ENCODE measurements around the gene PRTN3. TPM values are rescaled to one million over a fixed set of nuclear protein-coding genes. Genes with fewer than 3 reads are reported as not detected.
"Not testable (repeated sequence)": the region's sequence is repeated elsewhere in the genome, so short reads cannot be mapped to it uniquely, and the experiment has no call there.

The PRTN3 gene
- total RNA-seq, 1 donor from 2014 or later, result not detected

GRCh38 chr19:870963-871401 lies 30.2 kb downstream of the PRTN3 start:
- DNase-seq, result peak; percentile 85
- peak; percentile 35 for ATAC-seq (ENCODE audit: poor library complexity)
- intact Hi-C loops (cut with DNase I), result no loop called here

GRCh38 chr19:871446-872265 lies 30.9 kb downstream of the PRTN3 start:
- intact Hi-C loops (cut with DNase I), result no loop called here
- DNase-seq (no peak), ATAC-seq (ENCODE audit: poor library complexity) (no peak)

- intact Hi-C loops (cut with DNase I), result no loop called here
- ATAC-seq (ENCODE audit: poor library complexity) (peak; percentile 36), DNase-seq (peak; percentile 87)
Measured at GRCh38 chr19:872266-872951, 31.6 kb downstream of the PRTN3 start.

- intact Hi-C loops (cut with DNase I), result no loop called here
- ATAC-seq (ENCODE audit: poor library complexity), result no peak
- DNase-seq, result peak; percentile 68
Measured at GRCh38 chr19:873084-873483, 32.3 kb downstream of the PRTN3 start.

GRCh38 chr19:873561-874041 lies 32.8 kb downstream of the PRTN3 start:
- ATAC-seq (ENCODE audit: poor library complexity) (no peak), DNase-seq (no peak)
- intact Hi-C loops (cut with DNase I), result no loop called here

- no peak for ATAC-seq (ENCODE audit: poor library complexity)
- DNase-seq, result no peak
- intact Hi-C loops (cut with DNase I), result no loop called here
Measured at GRCh38 chr19:875265-875879, 34.6 kb downstream of the PRTN3 start.

- intact Hi-C loops (cut with DNase I), result no loop called here
- no peak for DNase-seq
- ATAC-seq (ENCODE audit: poor library complexity), result no peak
Measured at GRCh38 chr19:876089-876488, 35.3 kb downstream of the PRTN3 start.

- intact Hi-C loops (cut with DNase I), result no loop called here
- DNase-seq (no peak), ATAC-seq (ENCODE audit: poor library complexity) (no peak)
Measured at GRCh38 chr19:876780-877314, 36.0 kb downstream of the PRTN3 start.

GRCh38 chr19:877992-878660 lies 37.3 kb downstream of the PRTN3 start:
- DNase-seq; intact Hi-C loops (cut with DNase I); ATAC-seq (ENCODE audit: poor library complexity): not testable (repeated sequence)

- ATAC-seq (ENCODE audit: poor library complexity); DNase-seq; intact Hi-C loops (cut with DNase I): not testable (repeated sequence)
Measured at GRCh38 chr19:878751-879561, 38.2 kb downstream of the PRTN3 start.

GRCh38 chr19:879711-880438 lies 39.1 kb downstream of the PRTN3 start:
- no peak for ATAC-seq (ENCODE audit: poor library complexity)
- intact Hi-C loops (cut with DNase I), result no loop called here
- no peak for DNase-seq

GRCh38 chr19:881385-882071 lies 40.7 kb downstream of the PRTN3 start:
- no peak for DNase-seq
- no peak for ATAC-seq (ENCODE audit: poor library complexity)
- intact Hi-C loops (cut with DNase I), result no loop called here

GRCh38 chr19:882871-883497 lies 42.2 kb downstream of the PRTN3 start:
- DNase-seq (no peak), ATAC-seq (ENCODE audit: poor library complexity) (no peak)
- intact Hi-C loops (cut with DNase I), result no loop called here

- peak; percentile 11 for ATAC-seq (ENCODE audit: poor library complexity)
- no peak for DNase-seq
- intact Hi-C loops (cut with DNase I), result no loop called here
Measured at GRCh38 chr19:883661-884211, 42.9 kb downstream of the PRTN3 start.

- DNase-seq (no peak), ATAC-seq (ENCODE audit: poor library complexity) (no peak)
- intact Hi-C loops (cut with DNase I), result no loop called here
Measured at GRCh38 chr19:884420-885211, 43.8 kb downstream of the PRTN3 start.
